Activated naive CD4-positive, alpha-beta T cell treated with anti-CD3 and anti-CD28 coated beads, Interleukin-2, amount 10 ng/mL, durations not matched to agents 7 days and 5 days (primary cell): ENCODE measurements around the gene ICAM2.

ENCODE experiments used
- CTCF ChIA-PET: fragments of 350-600 bp; sonication (Branson Sonifier 250); formaldehyde crosslinking; loops from one replicate; lab custom pipeline; 2021; ENCODE audit warnings: antibody characterized with exemption; lab: Charles Lee
- DNase-seq: peaks from one replicate; pipeline ENCODE4 v3.0.0-alpha.2; 2020
- H3K27ac Mint-ChIP-seq: one replicate; pipeline ENCODE4 v1.8.0; 2021; ENCODE audit warnings: mild to moderate bottlenecking, moderate library complexity, mixed read lengths
- H3K27me3 Mint-ChIP-seq: one replicate; pipeline ENCODE4 v1.8.0; 2021; ENCODE audit warnings: mild to moderate bottlenecking, mixed read lengths
- H3K36me3 Mint-ChIP-seq: one replicate; pipeline ENCODE4 v1.8.0; 2021; ENCODE audit warnings: mixed read lengths
- H3K4me1 Mint-ChIP-seq: one replicate; pipeline ENCODE4 v1.8.0; 2021; ENCODE audit warnings: mixed read lengths
- H3K4me3 Mint-ChIP-seq: one replicate; pipeline ENCODE4 v1.8.0; 2021; ENCODE audit warnings: mild to moderate bottlenecking, moderate library complexity, mixed read lengths
- H3K9me3 Mint-ChIP-seq: one replicate; pipeline ENCODE4 v1.8.0; 2021; ENCODE audit warnings: mixed read lengths

ICAM2 gene

DNA sequence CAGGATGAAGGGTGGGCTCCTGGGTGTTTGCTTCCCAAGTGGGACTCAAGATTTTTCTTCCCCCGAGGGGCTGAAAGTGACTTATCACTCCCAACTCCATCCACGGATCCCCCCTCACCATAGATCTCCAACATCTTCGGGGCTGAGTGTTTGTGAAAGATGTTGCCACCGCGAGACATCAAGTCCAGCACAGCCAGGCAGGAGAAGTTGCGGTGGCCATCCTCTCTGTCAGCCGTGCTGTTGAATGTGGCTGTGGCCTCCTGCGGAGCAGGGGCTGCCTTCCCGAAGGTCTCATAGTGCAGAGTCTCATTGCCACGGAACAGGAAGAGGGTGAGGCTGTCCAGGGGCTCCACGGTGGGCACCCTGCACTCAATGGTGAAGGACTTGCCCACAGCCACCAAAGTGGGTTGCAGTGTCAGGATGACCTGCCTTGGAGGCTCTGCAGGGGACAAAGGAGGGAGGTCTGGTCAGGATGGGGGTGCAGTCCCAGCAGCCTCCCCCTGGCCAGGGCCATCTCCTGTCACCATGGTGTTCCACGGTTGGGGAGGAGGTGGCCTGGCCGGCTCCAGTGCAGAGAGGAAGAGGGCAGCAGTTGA, 16.8 kb downstream of the ICAM2 start:
- H3K4me1 Mint-ChIP-seq = peaks cover 38% of the 10 kb centered on the region
- peaks cover 37% of the 10 kb centered on the region for H3K36me3 Mint-ChIP-seq
- H3K27me3 Mint-ChIP-seq = peaks cover 5% of the 10 kb centered on the region

DNA sequence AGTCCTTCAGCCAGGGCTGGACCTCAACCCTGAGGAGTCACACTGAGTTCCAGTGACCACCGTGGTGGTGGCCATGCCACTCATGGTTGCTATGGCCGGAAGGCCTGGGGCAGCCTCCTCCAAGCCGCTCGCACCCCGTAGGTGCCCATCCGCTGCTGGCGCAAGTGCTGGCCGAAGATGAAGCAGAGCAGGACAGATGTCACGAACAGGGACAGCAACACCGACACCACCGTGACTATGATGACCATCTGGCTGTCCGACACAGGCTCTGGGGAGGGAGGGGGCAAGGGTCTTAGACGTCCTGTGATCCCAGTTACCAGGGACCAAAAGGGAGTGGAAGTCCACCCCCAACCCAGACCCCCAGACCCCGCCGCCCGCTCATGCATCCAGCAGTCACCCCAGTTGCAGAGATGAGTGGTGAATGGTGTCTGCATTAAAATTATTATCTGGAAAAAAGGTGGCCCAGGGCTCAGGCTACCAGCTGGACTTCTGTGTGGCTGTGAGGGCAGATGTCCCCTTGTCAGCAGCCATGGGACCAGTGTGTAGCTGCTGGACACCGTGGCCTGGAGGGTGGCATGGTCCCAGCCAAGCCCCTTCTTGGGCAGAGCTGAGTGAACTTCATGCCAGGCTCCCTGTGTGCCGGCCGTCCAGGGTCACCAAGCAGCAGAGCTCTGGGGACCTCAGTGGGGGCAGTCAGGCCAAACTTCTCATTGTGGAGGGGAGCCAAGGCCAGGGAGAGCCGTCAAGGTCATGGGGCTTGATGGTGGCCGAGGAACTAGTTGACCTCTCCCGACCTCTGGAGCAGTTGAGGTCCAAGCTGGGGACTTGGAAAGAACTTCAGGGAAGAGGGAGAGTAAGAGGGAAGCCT, 17.5 kb downstream of the ICAM2 start:
- Mint-ChIP-seq H3K36me3 (peaks cover 31% of the 10 kb centered on the region), H3K27me3 (peaks cover 12% of the 10 kb centered on the region), H3K4me3 (no peak overlapping the region), H3K4me1 (peaks cover 37% of the 10 kb centered on the region), H3K9me3 (no peaks in the 10 kb centered on the region), H3K27ac (no peak overlapping the region)
- CTCF ChIA-PET = interaction anchor here (3.4 kb wide), 1 partner anchor 23 kb away, joined by 10 read pairs; no protein-coding TSS in a partner anchor
- DNase-seq = peak; percentile 18

More for the DNA sequence above, 16.8 kb downstream of the ICAM2 start:
- no peaks in the 10 kb centered on the region for H3K9me3 Mint-ChIP-seq
- CTCF ChIA-PET = no interaction called here
- peak overlapping the region; percentile 35 for H3K27ac Mint-ChIP-seq
- no peak overlapping the region for H3K4me3 Mint-ChIP-seq
- peak; percentile 8 for DNase-seq

DNA sequence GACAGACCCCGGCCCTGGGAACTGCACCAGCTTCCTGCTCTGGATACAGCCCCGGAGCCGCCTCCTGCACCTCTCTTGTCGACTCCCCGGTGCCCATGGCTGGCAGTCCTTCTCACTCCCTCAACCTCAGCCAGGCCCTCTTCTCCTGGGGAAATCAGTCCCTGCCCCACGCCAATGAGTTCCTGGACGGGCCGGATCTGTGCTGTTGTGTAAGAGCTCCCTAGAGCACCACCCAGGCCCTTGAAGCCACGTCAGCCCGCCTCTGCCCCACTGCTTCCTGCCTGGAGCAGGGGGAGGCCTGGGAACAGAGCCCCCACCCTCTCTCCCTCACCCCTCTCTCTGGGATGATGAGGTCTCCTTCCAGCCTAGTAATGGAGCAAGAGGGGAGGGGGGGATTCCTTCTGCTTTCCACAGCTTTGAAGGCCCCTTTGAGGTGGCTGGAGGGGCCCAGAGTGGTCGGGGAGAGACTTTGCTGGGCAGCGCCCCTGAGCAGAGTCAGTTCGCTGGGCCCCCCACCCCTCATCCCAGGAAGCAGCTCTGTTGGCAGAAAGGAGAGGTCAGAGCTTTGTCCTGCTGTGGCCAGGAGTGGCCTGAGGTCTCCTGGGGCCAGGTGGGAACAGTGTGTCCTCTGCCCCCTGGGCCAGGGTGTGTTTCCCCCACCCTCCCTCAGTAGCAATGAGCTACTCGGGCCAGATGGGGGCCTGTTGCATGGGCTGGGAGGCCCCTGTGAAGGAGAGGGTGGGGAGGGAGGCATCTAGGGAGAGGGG, 18.5 kb downstream of the ICAM2 start:
- CTCF ChIA-PET = interaction anchor here (0.5 to 3.4 kb wide), 2 partner anchors 9 to 23 kb away, joined by 6 to 10 read pairs; no protein-coding TSS in a partner anchor
- peaks cover 22% of the 10 kb centered on the region for H3K27me3 Mint-ChIP-seq
- H3K4me1 Mint-ChIP-seq = peaks cover 40% of the 10 kb centered on the region
- DNase-seq = peak; percentile 15
- H3K4me3 Mint-ChIP-seq = no peak overlapping the region
- no peak overlapping the region for H3K27ac Mint-ChIP-seq
- H3K9me3 Mint-ChIP-seq = no peaks in the 10 kb centered on the region
- H3K36me3 Mint-ChIP-seq = peaks cover 23% of the 10 kb centered on the region

DNA sequence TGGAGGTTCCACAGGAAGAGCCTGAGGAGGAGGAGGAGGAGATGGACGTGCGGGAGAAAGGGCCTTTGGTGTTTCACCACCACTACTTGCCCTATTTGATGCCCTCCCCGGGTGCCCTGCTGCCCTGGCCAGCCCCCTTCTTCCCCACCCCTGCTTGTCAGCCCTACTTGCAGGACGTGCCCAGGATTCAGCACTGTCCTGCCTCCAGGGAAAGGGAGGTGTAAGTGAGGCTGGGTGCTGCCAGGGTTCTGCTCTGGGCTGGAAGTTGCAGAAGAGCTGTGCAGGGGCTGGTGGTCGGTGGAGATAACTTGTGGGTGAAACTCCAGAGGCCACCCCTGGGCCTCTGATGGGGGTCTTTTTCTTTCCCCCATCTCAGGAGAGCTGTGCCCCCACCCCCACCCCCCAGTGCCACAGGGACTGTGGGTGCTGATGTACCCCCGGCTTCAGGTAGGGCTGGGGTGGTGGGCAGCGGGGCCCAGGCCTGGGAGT, 19.3 kb downstream of the ICAM2 start:
- H3K36me3 Mint-ChIP-seq = peaks cover 23% of the 10 kb centered on the region
- peaks cover 45% of the 10 kb centered on the region for H3K4me1 Mint-ChIP-seq
- DNase-seq = no peak
- no peak overlapping the region for H3K4me3 Mint-ChIP-seq
- H3K27ac Mint-ChIP-seq = peak overlapping the region; percentile 24
- CTCF ChIA-PET = interaction anchor here (3.4 kb wide), 1 partner anchor 24 kb away, joined by 10 read pairs; no protein-coding TSS in a partner anchor
- H3K9me3 Mint-ChIP-seq = no peaks in the 10 kb centered on the region
- H3K27me3 Mint-ChIP-seq = peaks cover 29% of the 10 kb centered on the region

DNA sequence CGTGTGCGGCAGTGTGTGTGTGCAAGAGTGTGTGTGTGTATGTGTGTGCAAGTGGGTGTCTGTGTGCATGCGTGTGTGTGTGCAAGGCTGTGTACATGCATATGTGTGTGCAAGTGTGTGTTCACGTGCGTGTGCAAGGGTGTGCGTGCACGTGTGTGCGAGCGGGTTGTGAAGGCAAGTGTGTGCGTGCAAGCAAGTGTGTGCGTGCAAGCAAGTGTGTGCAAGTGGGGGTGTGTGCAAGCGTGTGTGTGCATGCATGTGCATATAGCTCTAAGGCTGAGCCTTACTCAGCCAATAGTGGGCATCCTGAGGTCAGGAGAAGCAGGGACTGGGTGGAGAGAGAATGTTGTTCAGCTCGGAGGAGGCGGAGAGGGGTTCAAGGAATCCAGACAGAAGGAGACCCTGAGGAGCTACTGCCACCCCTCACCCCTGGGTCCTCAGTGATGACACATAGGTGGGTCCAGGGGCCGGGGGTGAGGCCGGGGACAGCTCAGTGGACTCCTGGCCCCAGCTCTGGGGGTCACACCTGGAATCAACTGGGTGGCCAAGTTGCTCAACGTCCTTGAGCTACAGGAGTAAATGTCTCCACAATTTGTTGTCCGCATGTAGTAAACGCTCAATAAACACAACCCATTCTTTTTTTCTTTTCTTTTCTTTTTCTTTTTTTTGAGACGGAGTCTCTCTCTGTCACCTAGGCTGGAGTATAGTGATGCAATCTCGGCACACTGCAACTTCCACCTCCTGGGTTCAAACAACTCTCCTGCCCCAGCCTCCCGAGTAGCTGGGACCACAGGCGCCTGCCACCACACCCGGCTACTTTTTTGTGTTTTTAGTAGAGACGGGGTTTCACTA, 20.5 kb downstream of the ICAM2 start:
- CTCF ChIA-PET = interaction anchor here (0.7 to 3.4 kb wide), 7 partner anchors 9 to 133 kb away, joined by 3 to 10 read pairs (median 5); partner anchors contain the start of gene ICAM2
- peak; percentile 20 for DNase-seq
- Mint-ChIP-seq H3K4me3 (peak overlapping the region; percentile 90), H3K36me3 (peaks cover 18% of the 10 kb centered on the region), H3K27me3 (peaks cover 39% of the 10 kb centered on the region), H3K27ac (peak overlapping the region; percentile 14), H3K9me3 (no peaks in the 10 kb centered on the region), H3K4me1 (peaks cover 45% of the 10 kb centered on the region)

DNA sequence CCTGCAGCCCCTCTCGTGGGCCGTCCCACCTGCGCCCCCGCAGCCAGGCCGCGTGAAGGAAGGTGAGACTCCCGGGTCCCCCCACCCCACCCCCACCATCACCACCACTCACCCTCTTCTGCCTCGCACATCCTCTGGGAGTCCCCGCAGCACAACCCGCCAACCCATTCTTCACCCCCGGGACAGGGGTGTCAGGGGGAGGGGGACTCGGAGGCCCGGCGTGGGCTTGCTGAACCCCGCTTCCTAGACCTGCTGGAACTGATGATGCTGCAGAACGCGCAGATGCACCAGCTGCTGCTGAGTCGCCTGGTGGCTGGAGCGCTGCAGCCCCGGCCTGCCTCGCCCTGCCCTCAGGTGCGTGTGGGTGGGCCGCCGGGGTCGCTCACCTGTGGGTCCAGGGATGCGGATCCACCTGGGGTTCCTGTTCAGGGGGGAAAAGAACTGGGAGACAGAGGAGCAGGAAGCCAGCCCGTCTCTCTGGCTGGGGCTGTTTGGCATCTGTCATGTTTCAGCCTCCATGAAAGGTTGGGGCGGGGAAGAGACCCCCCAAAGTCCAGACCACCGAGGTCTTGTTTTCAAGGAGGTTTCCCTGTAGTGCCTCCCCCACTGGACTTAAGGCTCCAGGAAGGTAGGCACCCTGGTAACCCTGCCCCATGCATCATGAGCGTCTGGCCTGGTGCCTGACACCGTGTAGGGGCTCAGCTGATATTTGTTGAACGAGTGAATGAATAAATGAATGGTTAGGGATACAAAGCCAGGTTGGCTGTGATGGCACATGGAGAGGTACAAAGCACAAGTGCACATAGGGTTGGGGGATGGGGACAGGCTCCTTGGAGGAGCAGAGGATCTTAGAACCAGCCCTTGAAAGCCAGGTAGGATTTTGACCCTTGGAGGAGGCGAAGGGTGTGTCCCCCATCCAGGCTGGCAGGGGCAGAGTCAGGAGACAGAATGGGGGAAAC, 21.4 kb downstream of the ICAM2 start:
- peak overlapping the region; percentile 71 for H3K27ac Mint-ChIP-seq
- H3K4me1 Mint-ChIP-seq = peaks cover 51% of the 10 kb centered on the region
- H3K27me3 Mint-ChIP-seq = peaks cover 45% of the 10 kb centered on the region
- CTCF ChIA-PET = interaction anchor here (0.7 to 3.4 kb wide), 9 partner anchors 8 to 135 kb away, joined by 3 to 13 read pairs (median 5); partner anchors contain the start of genes GH1 and ICAM2
- no peaks in the 10 kb centered on the region for H3K9me3 Mint-ChIP-seq
- H3K36me3 Mint-ChIP-seq = peaks cover 14% of the 10 kb centered on the region
- H3K4me3 Mint-ChIP-seq = peak overlapping the region; percentile 90
- DNase-seq = peak; percentile 52

GRCh38 chr17:63998050-63998720, 22.2 kb downstream of the ICAM2 start, which contains the start of gene PRR29:
Gene PRR29 (plus strand): TSS chr17:63998351. CDS start chr17:63998365, 14 bp downstream.
- CTCF ChIA-PET = interaction anchor here (1.0 to 3.1 kb wide), 6 partner anchors 22 to 135 kb away, joined by 3 to 13 read pairs (median 6); partner anchors contain the start of genes GH1 and ICAM2
- peak within 1 kb of the TSS; percentile 90 for H3K4me3 Mint-ChIP-seq
- H3K27ac Mint-ChIP-seq = peak within 1 kb of the TSS; percentile 71
- peaks cover 50% of the 10 kb centered on the region for H3K27me3 Mint-ChIP-seq
- peaks cover 58% of the 10 kb centered on the region for H3K4me1 Mint-ChIP-seq
- DNase-seq = peak; percentile 86
- H3K9me3 Mint-ChIP-seq = no peaks in the 10 kb centered on the region
- H3K36me3 Mint-ChIP-seq = peaks cover 5% of the 10 kb centered on the region

- Mint-ChIP-seq H3K9me3 (no peaks in the 10 kb centered on the region), H3K36me3 (peaks cover 5% of the 10 kb centered on the region), H3K27me3 (peaks cover 55% of the 10 kb centered on the region), H3K4me1 (peaks cover 62% of the 10 kb centered on the region), H3K27ac (no peak overlapping the region), H3K4me3 (peak overlapping the region; percentile 90)
- CTCF ChIA-PET = interaction anchor here (0.5 to 3.1 kb wide), 7 partner anchors 23 to 136 kb away, joined by 3 to 13 read pairs (median 5); partner anchors contain the start of genes GH1 and ICAM2
- DNase-seq = peak; percentile 24
Measured at GRCh38 chr17:63997341-63998048, 22.9 kb downstream of the ICAM2 start.

DNA sequence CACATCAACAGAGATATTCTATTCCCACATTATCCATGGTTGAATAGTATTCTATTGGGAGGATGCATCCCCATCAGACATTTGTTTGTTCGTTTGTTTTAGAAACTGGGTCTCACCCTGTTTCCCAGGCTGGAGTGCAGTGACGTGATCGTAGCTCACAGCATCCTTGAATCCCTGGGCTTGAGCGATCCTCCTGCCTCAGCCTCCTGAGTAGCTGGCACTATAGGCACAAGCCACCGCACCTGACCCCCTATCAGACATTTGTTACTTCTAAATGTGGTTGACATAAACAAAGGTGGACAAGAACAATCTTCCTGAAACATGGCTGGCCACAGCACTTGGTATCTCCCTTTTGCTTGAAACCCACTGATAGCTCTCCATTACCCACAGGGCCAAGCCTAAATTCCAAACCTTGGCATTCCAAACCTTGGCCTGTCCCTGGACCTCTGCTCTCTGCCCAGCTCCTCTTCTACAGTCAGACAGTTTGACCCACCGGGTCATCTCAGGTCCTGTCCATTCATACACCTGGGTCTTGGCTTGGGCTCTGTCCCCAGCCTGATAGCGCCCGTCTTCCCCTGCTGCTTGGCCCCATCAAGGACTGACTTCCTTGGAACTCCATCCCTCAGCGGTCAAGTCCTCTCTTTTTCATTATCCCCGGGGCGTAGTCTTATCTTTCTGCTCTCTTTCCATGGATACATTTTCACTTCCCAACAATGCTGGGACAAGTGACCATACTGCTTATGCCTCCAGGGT, 23.8 kb downstream of the ICAM2 start:
- DNase-seq = peak; percentile 18
- Mint-ChIP-seq H3K27ac (no peak overlapping the region), H3K4me1 (peaks cover 71% of the 10 kb centered on the region), H3K9me3 (no peaks in the 10 kb centered on the region), H3K4me3 (peak overlapping the region; percentile 48), H3K27me3 (peaks cover 63% of the 10 kb centered on the region), H3K36me3 (peaks cover under 1% of the 10 kb centered on the region)
- CTCF ChIA-PET = interaction anchor here (1.2 to 3.1 kb wide), 5 partner anchors 29 to 137 kb away, joined by 3 to 13 read pairs (median 6); partner anchors contain the start of gene GH1

GRCh38 chr17:63995626-63996025, 24.8 kb downstream of the ICAM2 start:
- H3K9me3 Mint-ChIP-seq = no peaks in the 10 kb centered on the region
- CTCF ChIA-PET = interaction anchor here (2.9 to 3.1 kb wide), 2 partner anchors 30 to 76 kb away, joined by 13 to 23 read pairs; partner anchors contain the start of gene GH1
- no peaks in the 10 kb centered on the region for H3K36me3 Mint-ChIP-seq
- peaks cover 79% of the 10 kb centered on the region for H3K4me1 Mint-ChIP-seq
- H3K4me3 Mint-ChIP-seq = no peak overlapping the region
- H3K27ac Mint-ChIP-seq = no peak overlapping the region
- peaks cover 72% of the 10 kb centered on the region for H3K27me3 Mint-ChIP-seq
- DNase-seq = peak; percentile 20
